ENCODE measurements around the gene TRMT10A. TPM values are rescaled to one million over a fixed set of nuclear protein-coding genes. Genes with fewer than 3 reads are reported as not detected.

The TRMT10A gene
- total RNA-seq, 1 experiment from 2014 or later = 4.6 TPM

DNA sequence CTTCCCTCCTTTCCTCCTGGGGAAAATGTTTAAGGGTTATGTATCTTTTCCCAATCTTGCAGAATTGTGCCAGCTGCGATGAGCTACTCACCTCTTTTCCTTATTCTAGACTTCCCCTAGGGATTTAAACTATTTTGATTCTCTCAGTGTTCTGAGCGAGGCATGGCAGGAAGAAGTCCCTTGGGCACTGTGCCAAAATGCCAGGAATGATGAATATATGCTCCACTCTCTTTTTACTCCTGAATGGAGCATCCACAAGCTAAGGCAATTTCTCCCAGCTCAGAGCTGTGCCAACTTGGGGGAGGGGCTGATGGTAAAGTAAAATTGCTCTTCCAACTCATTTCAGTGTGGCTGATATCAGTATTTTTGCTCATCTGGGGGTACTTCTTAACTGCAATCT, 57.1 kb downstream of the TRMT10A start:
- H3K27me3 Mint-ChIP-seq (ENCODE audit: low read depth) = no peaks in the 10 kb centered on the region; the same call in 1 of the 2 replicates
- Histone ChIP-seq H2BK120ac (ENCODE audit: low read depth, low read length, poor library complexity, severe bottlenecking) (no peak overlapping the region), H2AFZ (ENCODE audit: low read length) (no peak overlapping the region), H3K23ac (ENCODE audit: insufficient read length, low read depth, low read length) (no peak overlapping the region), H3K4me1 (ENCODE audit: insufficient read depth, low read length) (no peaks in the 10 kb centered on the region), H4K8ac (replicated peaks; ENCODE audit: insufficient read length, low read depth, low read length) (no peak overlapping the region), H3K27me3 (ENCODE audit: insufficient read depth, low read length) (no peaks in the 10 kb centered on the region), H3K4me2 (ENCODE audit: insufficient read depth, insufficient read length, low read length) (no peak overlapping the region), H3K79me1 (ENCODE audit: insufficient read depth, low read depth, low read length, poor library complexity, severe bottlenecking) (no peaks in the 10 kb centered on the region), H3K18ac (ENCODE audit: insufficient read length, low read depth, low read length) (no peak overlapping the region), H3K9ac (ENCODE audit: extremely low read depth, insufficient read length, low read length) (no peak overlapping the region), H3K4ac (ENCODE audit: low read depth, low read length) (no peak overlapping the region), H2BK20ac (ENCODE audit: low read depth, low read length, poor library complexity, severe bottlenecking) (no peak overlapping the region), H2BK15ac (ENCODE audit: low read depth, low read length) (0 out of 2 replicates have a peak overlapping the region, but pooled peaks have one; percentile 6), H3T11ph (ENCODE audit: low read length) (no peak overlapping the region), H2BK12ac (ENCODE audit: insufficient read length, low read depth, low read length) (no peak overlapping the region), H4K5ac (ENCODE audit: insufficient read length, low read depth, low read length) (no peak overlapping the region), H3K27ac (ENCODE audit: insufficient read length, low read depth, low read length) (no peak overlapping the region), H3K79me2 (ENCODE audit: insufficient read depth, low read length) (no peaks in the 10 kb centered on the region), H3K56ac (ENCODE audit: insufficient read length, low read depth, low read length) (no peak overlapping the region), H4K20me1 (ENCODE audit: control insufficient read depth, insufficient read depth, insufficient read length) (no peaks in the 10 kb centered on the region), H2BK5ac (ENCODE audit: insufficient read length, low read length) (no peak overlapping the region), H3K23me2 (ENCODE audit: insufficient read length, low read depth, low read length, poor library complexity, severe bottlenecking) (no peaks in the 10 kb centered on the region), H3K14ac (ENCODE audit: insufficient read depth, low read length) (no peak overlapping the region), H2AK5ac (ENCODE audit: insufficient read length, low read length) (no peak overlapping the region), H3K9me3 (ENCODE audit: control insufficient read depth, low read depth, low read length) (no peaks in the 10 kb centered on the region), H4K91ac (ENCODE audit: insufficient read length, low read depth, low read length) (no peak overlapping the region)
- peaks cover 10% of the 10 kb centered on the region in 2 experiments for H3K4me1 Mint-ChIP-seq
- TF ChIP-seq, protein P1, sequence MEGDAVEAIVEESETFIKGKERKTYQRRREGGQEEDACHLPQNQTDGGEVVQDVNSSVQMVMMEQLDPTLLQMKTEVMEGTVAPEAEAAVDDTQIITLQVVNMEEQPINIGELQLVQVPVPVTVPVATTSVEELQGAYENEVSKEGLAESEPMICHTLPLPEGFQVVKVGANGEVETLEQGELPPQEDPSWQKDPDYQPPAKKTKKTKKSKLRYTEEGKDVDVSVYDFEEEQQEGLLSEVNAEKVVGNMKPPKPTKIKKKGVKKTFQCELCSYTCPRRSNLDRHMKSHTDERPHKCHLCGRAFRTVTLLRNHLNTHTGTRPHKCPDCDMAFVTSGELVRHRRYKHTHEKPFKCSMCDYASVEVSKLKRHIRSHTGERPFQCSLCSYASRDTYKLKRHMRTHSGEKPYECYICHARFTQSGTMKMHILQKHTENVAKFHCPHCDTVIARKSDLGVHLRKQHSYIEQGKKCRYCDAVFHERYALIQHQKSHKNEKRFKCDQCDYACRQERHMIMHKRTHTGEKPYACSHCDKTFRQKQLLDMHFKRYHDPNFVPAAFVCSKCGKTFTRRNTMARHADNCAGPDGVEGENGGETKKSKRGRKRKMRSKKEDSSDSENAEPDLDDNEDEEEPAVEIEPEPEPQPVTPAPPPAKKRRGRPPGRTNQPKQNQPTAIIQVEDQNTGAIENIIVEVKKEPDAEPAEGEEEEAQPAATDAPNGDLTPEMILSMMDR (conservative IDR thresholded peaks at IDR 0.05) = no peak
- H3K36me3 Mint-ChIP-seq (ENCODE audit: insufficient read depth in 1 of 3, low read depth in 3 of 3) = peaks cover 0 to 4% (median 0%) of the 10 kb centered on the region in 3 experiments; a peak in 2 of 7 replicates
- H3K9me3 Mint-ChIP-seq = peaks cover 0 to 10% of the 10 kb centered on the region in 2 experiments; a peak in 3 of 5 replicates
- WGBS (ENCODE audit: extremely low coverage, insufficient read length, low lambda C conversion rate) = no CpG with 5 or more reads among the region's 2 CpGs
- H3K27ac Mint-ChIP-seq = no peak overlapping the region; a peak in 1 of 7 replicates
- H3K4me3 Mint-ChIP-seq = no peak overlapping the region
- no peak for DNase-seq

Data from H9 (cell line).